Fibroblast of skin of right quadriceps (primary cell): ENCODE results near the gene HDAC4.
A peak's percentile ranks its signal among the peaks of the same experiment; 100 is the strongest.

Source experiments
- DNase-seq: peaks from one replicate; pipeline ENCODE4 v3.0.0-alpha.2; 2013

HDAC4 gene

DNA sequence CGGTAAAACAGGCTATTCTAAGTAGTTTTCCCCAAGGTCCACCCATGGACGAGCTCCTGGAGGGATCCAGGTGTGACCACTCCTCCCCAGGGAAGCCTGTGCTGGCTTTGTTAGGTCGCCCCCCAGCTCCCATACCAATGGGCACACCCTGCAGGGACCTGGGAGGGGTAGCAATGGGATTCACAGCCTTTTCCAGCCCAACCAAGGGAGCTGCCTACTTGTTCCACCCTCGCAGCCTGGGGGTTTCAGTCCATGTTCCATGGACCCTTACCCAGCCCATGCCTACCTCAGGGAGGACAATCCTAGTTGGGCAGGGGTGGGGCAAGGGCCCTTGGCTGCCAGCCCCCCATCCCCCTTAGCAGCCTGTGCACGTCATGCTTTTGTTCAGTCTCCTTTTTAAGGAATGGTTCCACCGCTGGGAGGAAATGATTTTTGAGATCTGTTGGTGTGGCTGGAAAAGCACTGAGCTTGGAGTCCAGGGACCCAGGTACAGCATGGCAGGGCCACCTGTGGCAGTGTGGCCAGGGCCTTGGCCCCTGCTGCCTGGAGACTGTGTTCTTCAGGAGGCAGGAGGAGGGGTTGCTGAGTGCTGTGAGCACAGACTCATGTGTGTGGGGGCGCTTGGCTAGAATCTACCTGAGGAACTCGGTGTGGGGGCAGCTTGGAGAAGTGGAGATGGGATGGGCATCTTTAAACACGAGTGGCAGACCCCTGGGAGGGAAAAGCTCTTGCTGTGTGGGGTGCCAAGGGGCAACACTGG, 386.2 kb downstream of the HDAC4 start:
- no peak for DNase-seq

DNA sequence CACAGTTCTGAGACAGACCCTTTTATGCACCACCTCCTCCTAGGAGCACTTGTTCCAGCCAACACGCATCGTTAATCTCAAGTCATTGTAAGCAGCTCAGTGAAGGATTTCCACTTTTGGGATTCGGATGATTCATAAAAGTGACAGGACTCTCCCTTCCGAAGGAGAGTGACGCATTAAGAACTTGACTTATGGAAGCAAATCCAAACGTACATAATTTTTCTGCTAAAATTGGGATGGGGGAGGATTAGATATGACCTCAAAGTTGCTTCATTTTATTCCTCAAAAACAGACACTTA, 387.2 kb downstream of the HDAC4 start:
- DNase-seq, result no peak

DNA sequence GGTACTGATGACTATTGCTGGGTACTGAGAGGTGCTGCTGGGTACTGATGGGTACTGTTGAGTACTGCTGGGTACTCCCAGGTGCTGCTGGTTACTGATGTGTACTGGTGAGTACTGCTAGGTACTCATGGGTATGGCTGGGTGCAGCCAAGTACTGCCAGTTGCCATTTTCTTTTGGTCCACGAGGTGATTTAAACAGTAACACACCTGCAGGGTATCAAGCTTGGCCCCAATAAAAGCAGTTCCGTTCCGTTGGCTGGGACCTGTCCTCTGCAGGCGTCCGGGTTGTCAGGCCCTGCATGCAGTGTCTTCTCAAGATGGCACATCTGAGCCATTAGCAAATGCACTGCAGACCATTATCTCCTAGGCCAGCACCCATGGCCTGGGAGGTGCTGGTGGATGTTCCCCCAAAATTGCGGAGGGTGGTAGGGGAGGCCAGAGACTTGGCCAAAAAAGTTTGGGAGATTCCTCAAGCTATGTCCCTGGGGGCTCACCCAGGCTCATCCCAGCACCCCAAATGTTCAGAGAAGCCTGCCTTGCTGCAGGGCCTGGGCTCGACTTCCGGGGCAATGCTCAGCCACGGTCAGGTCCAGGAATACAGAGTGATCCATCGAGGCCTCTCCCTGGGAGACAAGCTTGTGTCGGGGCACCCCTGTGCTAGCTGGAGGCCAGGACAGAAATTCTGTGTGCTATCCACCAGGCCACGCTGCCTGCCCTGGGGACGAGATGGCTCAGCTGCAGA, 387.7 kb downstream of the HDAC4 start:
- DNase-seq, result no peak

DNA sequence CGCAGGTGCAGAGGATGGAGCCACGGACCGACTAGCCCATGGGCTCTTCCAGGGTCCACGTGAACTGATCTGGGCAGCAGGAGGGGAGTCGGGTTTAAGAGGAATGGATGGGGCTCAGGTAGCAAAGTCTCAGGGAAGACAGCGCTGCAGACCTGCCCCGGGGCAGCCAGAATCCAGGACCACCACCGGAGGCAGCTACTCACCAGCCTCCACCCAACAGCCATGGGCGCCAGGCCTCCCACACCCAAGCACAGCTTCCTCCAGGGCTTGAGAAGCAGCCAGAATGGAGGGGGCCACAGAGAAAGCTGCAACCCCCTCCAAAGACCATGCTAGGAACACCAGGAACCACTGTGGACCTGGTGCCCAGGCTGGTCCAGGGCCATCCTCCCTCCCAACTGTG, 388.6 kb downstream of the HDAC4 start:
- DNase-seq, result no peak

DNA sequence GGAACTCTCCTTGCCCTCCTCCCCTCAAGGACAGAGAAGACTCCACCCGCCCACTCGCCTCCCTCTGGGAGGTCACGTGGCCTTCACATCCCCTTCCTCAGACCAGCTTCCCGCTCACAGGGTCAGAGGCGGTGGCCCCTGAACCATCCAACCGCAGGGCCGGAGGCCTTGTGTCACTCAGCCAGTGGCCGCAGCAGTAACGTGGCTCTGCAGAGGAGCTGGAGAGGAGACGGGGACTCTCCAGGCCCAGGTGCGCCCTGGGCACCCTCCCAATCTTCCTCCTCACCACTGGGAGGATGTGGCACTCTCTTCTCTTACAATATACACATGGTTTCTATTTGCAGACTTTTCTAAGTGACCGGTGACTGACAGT, 391.2 kb downstream of the HDAC4 start:
- no peak for DNase-seq

DNA sequence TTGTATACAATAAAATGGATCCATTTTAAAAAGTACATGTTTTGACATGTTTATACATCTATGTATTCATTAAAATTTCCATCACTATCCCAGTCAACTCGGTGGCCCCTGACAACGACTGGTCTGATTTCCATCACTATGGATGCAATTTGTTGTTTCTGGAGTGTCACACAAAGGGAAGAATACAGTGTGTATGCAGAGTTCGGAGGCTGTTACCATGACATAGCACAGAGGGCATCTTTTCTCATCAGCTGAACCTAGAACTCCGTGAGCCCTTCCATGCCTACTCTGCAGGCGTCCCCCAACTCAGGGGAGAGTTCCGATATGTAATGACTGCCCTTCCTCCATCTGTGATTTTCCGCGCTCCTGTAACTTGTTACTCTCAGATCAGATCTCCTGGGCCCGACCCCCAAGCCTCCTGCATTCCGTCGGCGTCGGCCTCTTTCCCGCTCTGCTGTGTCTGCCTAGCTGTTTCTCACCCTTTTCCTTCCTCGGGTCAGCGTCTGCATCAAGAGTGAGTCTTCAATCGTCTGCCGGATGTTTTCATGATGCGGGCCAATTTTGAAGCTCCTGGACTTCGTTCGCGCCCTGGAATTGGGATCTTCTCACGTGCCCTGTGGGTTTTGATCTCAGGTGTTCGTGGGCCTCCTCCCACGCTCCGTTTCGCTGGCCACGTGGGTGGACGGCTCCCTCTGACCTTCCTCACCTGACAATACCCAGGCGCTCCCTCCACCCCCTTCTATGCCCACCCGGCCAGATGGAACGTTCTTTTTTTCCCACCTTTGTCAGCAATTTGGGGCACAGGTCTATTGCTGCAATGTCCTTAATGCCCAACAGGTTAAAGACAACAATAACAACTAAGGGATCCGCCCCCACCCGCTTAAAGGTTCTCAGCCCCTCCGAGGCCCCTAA, 391.9 kb downstream of the HDAC4 start:
- no peak for DNase-seq

DNA sequence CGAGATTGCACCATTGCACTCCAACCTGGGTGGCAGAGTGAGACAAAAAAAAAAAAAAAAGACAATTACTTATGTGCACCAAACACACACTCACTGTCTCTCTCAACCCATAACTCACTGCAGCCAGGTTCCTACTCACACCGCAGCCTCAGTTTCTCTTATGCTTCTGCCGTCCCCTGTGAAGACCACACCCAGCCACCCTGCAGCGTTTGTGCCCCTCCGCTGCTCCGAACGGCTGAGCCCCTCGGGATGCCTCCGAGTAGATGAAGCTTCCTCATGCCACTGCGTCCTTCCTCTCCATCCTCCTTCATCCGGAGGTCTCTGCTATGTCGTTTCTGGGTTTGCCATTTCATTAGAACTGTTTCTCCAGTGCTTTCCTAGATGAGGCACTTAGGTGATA, 392.8 kb downstream of the HDAC4 start:
- no peak for DNase-seq

DNA sequence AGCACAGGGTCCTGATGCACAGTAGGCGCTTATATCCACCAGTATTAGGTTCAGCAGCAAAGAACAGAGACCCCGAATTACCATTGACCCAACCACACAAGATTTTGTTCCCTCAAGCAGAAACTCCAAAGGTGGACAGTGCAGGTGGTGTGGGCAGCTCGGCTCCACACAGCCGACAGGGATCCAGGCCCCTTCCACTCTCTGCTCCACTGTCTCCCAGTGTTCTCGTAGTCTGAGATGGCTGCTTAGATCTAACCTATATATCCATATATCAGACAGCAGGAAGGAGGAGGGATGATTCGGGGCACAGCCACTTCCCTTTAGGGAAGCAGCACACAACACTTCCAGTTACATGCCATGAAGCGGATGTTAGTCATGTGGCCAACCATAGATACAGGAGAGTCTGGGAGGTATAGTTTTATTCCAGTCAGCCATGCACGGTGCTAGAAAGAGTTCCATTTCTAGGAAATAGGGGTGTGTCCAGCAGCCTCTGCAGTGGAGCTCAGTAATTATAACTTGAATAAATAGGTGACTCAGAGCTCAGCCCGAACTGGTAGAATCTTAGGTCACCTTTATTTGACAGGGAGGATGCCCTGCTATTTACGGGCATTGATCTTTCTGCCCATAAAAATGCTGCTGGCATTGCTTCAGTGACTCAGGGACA, 394.1 kb downstream of the HDAC4 start:
- DNase-seq, result peak; percentile 39

DNA sequence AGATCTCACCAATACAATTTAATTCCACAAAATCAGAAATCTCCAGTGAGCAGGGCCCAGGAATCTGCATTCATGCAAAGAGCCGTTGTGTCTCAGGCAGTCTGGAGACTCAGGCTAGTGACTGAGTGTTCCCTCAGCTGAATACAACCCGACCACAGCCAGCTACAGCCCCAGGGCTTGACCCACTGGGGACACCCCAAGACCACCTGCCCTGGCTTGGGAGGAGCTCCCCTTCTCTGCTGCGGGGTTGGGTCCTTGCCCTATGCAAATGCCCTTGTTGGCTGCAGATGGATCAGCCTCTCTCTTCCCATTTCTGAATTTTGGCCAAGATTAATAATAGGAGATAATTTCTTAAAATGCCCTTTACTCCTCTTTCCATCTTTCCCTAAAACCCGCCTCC, 395.2 kb downstream of the HDAC4 start:
- DNase-seq, result no peak

DNA sequence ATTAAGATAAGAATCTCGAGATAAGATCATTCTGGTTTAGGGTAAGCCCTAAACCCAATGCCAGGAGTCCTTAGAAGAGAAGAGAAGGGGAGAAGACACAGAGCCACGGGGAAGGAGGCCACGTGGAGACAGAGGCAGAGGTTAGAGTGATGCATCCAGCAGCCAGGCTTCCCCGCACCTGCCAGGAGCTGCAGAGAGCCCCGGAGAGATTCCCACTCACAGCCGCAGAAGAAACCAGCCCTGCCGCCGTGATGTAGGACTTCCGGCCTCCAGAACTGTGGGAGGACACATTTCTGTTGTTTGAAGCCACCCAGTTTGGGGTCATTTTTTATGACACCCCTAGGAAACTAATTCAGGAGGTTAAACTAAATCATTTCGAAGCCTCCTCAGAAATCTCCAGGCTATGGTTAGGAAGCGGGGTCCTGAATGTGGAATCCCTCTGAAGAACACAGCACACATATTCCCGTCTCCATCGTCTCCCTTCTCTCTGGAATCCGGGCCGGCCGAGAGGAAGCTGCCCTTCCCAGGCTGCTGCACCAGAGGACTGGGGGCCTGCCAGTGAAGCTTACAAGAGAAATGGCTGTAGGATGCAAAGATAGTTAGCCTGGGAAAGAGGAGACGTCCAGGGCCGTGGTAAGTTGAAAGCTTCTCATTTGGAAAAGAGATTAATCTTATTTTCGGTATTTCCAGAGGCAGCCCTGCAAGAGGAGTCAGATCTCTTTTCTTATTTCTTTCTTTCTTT, 396.4 kb downstream of the HDAC4 start:
- no peak for DNase-seq

DNA sequence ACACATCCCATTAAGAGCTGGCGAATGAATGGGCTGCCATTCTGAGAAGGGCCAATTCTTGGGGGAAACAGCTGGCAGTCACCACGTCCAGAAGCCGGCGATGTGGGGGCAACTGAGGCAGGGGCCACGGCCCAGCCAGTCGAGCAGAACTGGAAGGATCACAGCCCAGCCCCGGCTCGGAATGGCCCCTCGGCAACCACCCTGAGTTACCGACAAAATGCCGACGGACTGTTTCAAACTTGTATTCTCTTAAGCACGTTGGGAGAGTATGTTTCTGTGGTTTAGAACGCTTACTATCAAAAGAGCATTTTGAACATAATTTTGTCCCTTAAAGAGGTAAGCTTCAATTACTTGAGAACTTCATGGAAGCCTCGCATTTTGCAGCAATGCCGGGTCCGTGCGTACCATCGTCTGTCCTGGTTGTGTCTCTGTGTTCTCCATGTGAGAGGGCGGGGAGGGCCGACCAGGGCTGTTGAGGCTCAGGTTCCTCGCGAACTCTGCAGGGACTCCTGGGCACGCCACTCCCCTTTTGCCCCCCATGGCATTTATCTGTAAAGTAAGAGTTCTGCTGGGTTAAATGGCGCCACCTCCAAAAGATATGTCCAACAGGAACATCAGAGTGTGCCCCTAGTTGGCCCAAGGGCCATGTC, 397.1 kb downstream of the HDAC4 start:
- DNase-seq, result no peak

DNA sequence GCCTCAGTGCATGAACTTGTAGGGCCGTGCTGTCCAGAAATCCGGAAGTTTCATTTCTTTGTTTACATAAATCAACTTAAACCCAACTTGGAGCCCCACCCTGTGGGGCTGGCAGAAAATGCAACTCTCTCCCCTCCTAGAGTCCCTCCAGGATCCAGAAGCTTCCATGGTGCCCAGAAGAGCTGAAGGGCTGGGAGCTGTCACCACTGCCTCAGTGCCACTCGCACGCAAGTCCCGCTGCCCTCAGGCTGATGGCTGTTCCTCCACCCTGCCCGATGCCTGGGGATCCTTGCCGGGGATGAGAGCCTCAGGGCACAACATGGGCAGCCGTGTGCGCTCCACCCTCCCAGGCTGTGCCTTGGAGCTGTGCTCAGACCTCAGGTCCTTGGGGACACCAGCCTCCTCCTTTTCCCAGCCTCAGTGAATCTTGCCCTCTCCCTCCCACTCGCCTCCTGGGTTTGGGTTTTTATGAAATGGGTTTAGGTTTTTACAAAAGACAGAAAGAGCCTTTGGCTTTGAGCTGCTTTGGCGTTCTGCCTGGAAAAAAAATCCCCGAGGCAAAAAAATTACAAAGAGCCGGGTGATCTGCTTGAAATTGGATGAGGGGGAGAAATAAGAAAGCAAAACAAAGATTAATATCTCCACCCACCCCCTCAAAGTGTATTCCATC, 397.7 kb downstream of the HDAC4 start:
- DNase-seq, result peak; percentile 27

DNA sequence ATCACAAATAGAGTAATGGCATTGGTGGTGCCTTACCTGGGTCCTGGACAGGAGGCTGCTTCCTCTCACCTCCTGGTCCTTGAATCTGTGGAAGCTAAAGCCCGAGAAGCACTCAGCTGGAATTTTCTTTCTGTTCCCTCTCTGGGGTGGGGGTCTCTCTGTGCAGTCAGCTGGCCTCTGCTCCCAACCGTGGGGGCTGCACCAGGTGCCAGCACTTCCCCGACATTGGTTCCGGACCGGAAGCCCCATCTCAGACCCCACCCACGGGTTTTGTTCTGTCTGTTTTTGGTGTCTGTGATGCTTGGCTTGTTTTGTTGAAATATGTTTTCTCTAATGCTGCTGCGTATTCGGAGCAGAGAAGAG, 398.2 kb downstream of the HDAC4 start:
- no peak for DNase-seq

DNA sequence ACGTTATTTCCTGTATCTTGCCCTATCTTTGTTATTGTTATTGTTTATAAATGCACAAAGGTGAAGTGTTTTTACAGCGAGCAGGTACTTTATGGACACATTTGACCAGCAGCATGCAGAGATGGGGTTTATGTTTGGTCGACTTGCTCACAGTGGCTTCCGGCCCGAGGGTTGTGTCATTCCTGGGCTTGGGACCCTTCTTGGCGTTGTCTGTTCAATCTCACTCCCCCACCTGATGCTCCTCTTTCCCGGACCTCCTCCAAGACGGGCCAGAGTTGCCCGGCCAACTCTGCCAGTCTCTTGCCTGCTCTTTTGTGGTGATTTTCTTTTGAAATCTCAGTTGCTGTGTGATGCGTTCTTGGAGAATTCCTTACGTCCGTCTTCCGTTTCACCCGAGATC, 399.0 kb downstream of the HDAC4 start:
- DNase-seq, result no peak

DNA sequence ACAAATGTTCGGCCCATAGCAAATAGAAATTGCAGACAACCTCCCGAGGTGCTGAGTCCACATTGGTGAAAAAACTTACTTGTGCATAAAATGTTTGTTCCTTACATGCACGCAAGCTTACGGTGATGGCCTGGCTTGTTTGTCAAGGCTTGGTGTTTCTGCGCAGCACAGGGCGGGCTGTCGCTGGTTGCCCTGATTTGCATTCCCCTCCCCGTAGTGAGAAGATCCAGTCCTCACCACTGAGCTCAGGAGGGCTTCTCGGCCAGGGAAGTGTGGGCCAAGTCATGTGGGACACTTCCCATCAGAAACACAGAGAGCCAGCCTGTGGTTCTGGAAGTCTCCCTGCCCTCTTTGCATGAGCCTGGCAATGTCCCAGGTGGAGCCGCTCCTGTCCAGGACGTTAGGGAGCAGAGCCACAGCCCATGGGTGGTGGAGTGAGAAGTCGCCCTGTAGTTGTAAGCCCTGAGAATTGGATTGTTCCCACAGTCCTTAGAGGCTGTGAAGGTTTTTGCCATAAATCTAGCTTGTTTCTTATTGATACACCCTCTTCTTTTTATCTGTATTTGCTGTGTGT, 400.2 kb downstream of the HDAC4 start:
- DNase-seq, result no peak

DNA sequence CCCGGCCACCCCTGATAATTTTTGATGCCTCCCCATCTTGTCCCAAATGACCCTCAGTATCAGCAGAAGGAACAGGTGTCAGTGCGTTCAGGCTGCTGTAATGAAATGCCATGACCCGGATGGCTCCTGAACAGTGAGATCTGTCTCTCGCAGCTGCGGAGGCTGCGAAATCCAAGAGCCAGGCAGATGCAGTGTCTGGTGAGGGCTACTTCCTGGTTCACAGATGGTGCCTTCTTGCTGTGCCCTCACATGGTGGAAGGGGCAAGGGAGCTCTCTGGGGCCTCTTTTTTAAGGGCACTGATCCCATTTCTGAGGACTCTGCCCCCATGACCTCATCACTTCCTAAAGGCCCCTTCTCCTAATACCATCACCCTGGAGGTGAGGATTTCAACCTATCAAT, 400.7 kb downstream of the HDAC4 start:
- no peak for DNase-seq

DNA sequence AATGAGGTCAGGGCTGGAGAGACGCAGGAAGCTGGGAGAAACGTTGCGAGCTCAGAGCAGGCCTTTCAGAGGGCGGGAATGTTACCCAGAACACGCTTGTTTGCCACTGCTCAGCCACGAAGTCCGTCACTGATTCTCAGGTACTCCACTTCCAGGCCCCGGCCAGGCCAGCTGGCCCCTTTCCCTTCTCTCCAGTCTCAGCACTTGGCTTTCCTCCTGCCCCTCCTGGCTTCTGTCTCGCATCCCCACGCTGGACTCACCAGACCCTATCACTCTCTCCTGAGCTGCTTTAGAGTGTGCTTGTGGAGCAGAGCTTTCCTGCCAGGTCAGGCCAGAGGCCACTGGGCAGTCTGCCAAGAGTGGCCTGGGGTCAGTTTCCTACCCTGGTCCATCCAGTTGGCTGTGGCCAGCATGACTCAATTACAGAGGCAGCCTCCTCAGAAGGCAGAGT, 401.5 kb downstream of the HDAC4 start:
- DNase-seq, result no peak

DNA sequence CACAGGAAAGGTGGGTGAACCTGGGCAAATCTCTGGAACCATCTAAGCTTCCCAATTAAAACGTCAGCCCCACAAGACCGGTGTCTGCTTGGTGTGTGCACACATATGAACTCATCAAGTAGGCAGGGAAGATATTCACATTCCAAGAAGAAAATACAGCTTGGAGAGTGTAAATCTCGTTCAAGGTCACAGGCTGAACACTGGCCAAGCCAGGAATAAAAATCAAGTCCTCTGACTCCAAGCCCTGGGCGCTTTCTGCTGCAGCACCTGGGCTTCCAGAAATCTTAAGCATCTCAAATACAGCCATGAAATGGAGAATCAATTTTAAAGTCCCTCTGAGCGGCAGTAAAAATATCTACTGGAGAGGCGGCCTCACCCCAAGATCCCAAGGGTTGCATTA, 402.0 kb downstream of the HDAC4 start:
- DNase-seq, result no peak
